ENCODE data around the gene SVBP. TPM values are rescaled to one million over a fixed set of nuclear protein-coding genes. Genes with fewer than 3 reads are reported as not detected.

SVBP gene
- total RNA-seq, 1 experiment from 2014 or later, result 41.3 TPM

- no peaks in the 10 kb centered on the region for H3K27me3 Mint-ChIP-seq (ENCODE audit: low read depth)
- WGBS (ENCODE audit: extremely low coverage, insufficient read length, low lambda C conversion rate), result no CpG with 5 or more reads among the region's 2 CpGs
- no peak overlapping the region for H3K27ac ChIP-seq (ENCODE audit: insufficient read length, low read depth, low read length)
These were observed 49.0 kb downstream of the SVBP start for GRCh38 chr1:42768172-42768571.

More at GRCh38 chr1:42768172-42768571, 49.0 kb downstream of the SVBP start:
- H3K4me3 Mint-ChIP-seq, result no peak overlapping the region; a peak in 2 of 5 replicates
- Histone ChIP-seq H4K20me1 (ENCODE audit: control insufficient read depth, insufficient read depth, insufficient read length) (no peaks in the 10 kb centered on the region), H3K23ac (ENCODE audit: insufficient read length, low read depth, low read length) (no peak overlapping the region), H3K9ac (ENCODE audit: extremely low read depth, insufficient read length, low read length) (no peak overlapping the region), H4K5ac (ENCODE audit: insufficient read length, low read depth, low read length) (no peak overlapping the region), H3K9me3 (ENCODE audit: control insufficient read depth, low read depth, low read length) (no peaks in the 10 kb centered on the region), H4K8ac (replicated peaks; ENCODE audit: insufficient read length, low read depth, low read length) (no peak overlapping the region), H3T11ph (ENCODE audit: low read length) (no peak overlapping the region), H3K14ac (ENCODE audit: insufficient read depth, low read length) (no peak overlapping the region), H2BK15ac (ENCODE audit: low read depth, low read length) (no peak overlapping the region), H4K91ac (ENCODE audit: insufficient read length, low read depth, low read length) (no peak overlapping the region), H3K4me1 (ENCODE audit: insufficient read depth, low read length) (no peaks in the 10 kb centered on the region), H3K27me3 (ENCODE audit: insufficient read depth, low read length) (no peaks in the 10 kb centered on the region), H2BK20ac (ENCODE audit: low read depth, low read length, poor library complexity, severe bottlenecking) (no peak overlapping the region), H3K79me2 (ENCODE audit: insufficient read depth, low read length) (0 out of 2 replicates have a peak, but pooled peaks cover 3% of the 10 kb centered on the region), H2AFZ (ENCODE audit: low read length) (no peak overlapping the region), H3K79me1 (ENCODE audit: insufficient read depth, low read depth, low read length, poor library complexity, severe bottlenecking) (no peaks in the 10 kb centered on the region), H2BK120ac (ENCODE audit: low read depth, low read length, poor library complexity, severe bottlenecking) (no peak overlapping the region), H3K18ac (ENCODE audit: insufficient read length, low read depth, low read length) (no peak overlapping the region), H3K4ac (ENCODE audit: low read depth, low read length) (no peak overlapping the region), H3K4me2 (ENCODE audit: insufficient read depth, insufficient read length, low read length) (peak overlapping the region; percentile 91), H3K23me2 (ENCODE audit: insufficient read length, low read depth, low read length, poor library complexity, severe bottlenecking) (peaks cover 7% of the 10 kb centered on the region), H2BK12ac (ENCODE audit: insufficient read length, low read depth, low read length) (no peak overlapping the region), H2AK5ac (ENCODE audit: insufficient read length, low read length) (no peak overlapping the region), H2BK5ac (ENCODE audit: insufficient read length, low read length) (no peak overlapping the region), H3K56ac (ENCODE audit: insufficient read length, low read depth, low read length) (no peak overlapping the region)
- peaks cover 8 to 26% (median 14%) of the 10 kb centered on the region in 3 experiments for H3K36me3 Mint-ChIP-seq (ENCODE audit: insufficient read depth in 1 of 3, low read depth in 3 of 3)
- no peak overlapping the region for H3K27ac Mint-ChIP-seq
- peaks cover 8 to 9% of the 10 kb centered on the region in 2 experiments for H3K4me1 Mint-ChIP-seq
- TF ChIP-seq, protein P1, sequence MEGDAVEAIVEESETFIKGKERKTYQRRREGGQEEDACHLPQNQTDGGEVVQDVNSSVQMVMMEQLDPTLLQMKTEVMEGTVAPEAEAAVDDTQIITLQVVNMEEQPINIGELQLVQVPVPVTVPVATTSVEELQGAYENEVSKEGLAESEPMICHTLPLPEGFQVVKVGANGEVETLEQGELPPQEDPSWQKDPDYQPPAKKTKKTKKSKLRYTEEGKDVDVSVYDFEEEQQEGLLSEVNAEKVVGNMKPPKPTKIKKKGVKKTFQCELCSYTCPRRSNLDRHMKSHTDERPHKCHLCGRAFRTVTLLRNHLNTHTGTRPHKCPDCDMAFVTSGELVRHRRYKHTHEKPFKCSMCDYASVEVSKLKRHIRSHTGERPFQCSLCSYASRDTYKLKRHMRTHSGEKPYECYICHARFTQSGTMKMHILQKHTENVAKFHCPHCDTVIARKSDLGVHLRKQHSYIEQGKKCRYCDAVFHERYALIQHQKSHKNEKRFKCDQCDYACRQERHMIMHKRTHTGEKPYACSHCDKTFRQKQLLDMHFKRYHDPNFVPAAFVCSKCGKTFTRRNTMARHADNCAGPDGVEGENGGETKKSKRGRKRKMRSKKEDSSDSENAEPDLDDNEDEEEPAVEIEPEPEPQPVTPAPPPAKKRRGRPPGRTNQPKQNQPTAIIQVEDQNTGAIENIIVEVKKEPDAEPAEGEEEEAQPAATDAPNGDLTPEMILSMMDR (conservative IDR thresholded peaks at IDR 0.05), result no peak
- DNase-seq, result no peak
- no peaks in the 10 kb centered on the region for H3K9me3 Mint-ChIP-seq
